Spleen (tissue), 11 donors: Measurements from ENCODE around the gene AFF1. TPM values are rescaled to one million over a fixed set of nuclear protein-coding genes. Genes with fewer than 3 reads are reported as not detected.

Experiments
- DNase-seq: peaks from one replicate; pipeline ENCODE4 v3.0.0-alpha.2; 2020
- H3K27ac ChIP-seq, 8 donors: fragments of 200-600 bp; sonication (generic) in 7 of 8; 1 replicate in 4 of 8; 2 replicates in 4 of 8; pipeline versions ENCODE4 v1.5.0 to v1.8.0; 2016 to 2021; ENCODE audit warnings: inconsistent platforms in 4 of 8, mild to moderate bottlenecking in 4 of 8, moderate library complexity in 1 of 8
- H3K27me3 ChIP-seq, 7 donors: fragments of 200-600 bp; sonication (generic) in 6 of 7; replicated peaks in 1 of 7; 1 replicate in 4 of 7; 2 replicates in 3 of 7; pipeline versions ENCODE4 v1.5.0 to v1.8.0; 2016 to 2021; ENCODE audit warnings: inconsistent platforms in 3 of 7, mild to moderate bottlenecking in 1 of 7
- H3K36me3 ChIP-seq, 6 donors: fragments of 200-600 bp; sonication (generic) in 5 of 6; 1 replicate in 4 of 6; 2 replicates in 2 of 6; pipeline versions ENCODE4 v1.5.0 to v1.8.0; 2016 to 2021; ENCODE audit warnings: inconsistent platforms in 2 of 6
- H3K4me1 ChIP-seq, 6 donors: fragments of 200-600 bp; sonication (generic) in 5 of 6; 1 replicate in 3 of 6; 2 replicates in 3 of 6; pipeline versions ENCODE4 v1.5.0 to v1.8.0; 2016 to 2021; ENCODE audit warnings: inconsistent platforms in 3 of 6
- H3K4me3 ChIP-seq, 8 donors: fragments of 200-600 bp; sonication (generic) in 7 of 8; 1 replicate in 4 of 8; 2 replicates in 4 of 8; pipeline versions ENCODE4 v1.5.0 to v1.8.0; 2016 to 2021; ENCODE audit warnings: inconsistent platforms in 4 of 8, mild to moderate bottlenecking in 4 of 8, moderate library complexity in 2 of 8
- H3K9me3 ChIP-seq, 8 donors: fragments of 200-600 bp; sonication (generic) in 7 of 8; 1 replicate in 4 of 8; 2 replicates in 4 of 8; pipeline versions ENCODE4 v1.5.0 to v1.8.0; 2016 to 2021; ENCODE audit warnings: inconsistent platforms in 4 of 8
- CTCF ChIP-seq, 11 experiments: fragments of 200-600 bp in 7 of 11; fragments of 450-650 bp in 4 of 11; sonication (generic) in 4 of 11; IDR thresholded peaks in 8 of 11; conservative IDR thresholded peaks in 3 of 11; 1 replicate in 7 of 11; 2 replicates in 4 of 11; pipeline versions ENCODE4 v1.4.0 to v1.8.0; 2016 to 2021; ENCODE audit warnings: antibody characterized with exemption in 11 of 11, inconsistent platforms in 4 of 11, mild to moderate bottlenecking in 1 of 11
- POLR2A ChIP-seq, 3 donors: fragments of 450-650 bp; IDR thresholded peaks; one replicate each; pipeline ENCODE4 v1.5.1; 2017; ENCODE audit warnings: antibody characterized with exemption in 3 of 3, mild to moderate bottlenecking in 1 of 3
- POLR2AphosphoS5 ChIP-seq, 3 donors: sonication (generic); formaldehyde crosslinking; IDR thresholded peaks; one replicate each; pipeline ENCODE4 v1.5.1; 2017; ENCODE audit warnings: antibody characterized with exemption in 3 of 3
- WGBS, 5 donors: extraction: QIAGEN DNeasy Blood & Tissue Kit in 3 of 5; methylation state at CpG; one replicate each; pipeline versions ENCODE4 v1.1.5 to v1.1.7; 2013 to 2018; 5-methylcytosine and 5-hydroxymethylcytosine counted together
- intact Hi-C: fragments of 100-400 bp; cut with DNase I; formaldehyde crosslinking; loops from one replicate; pipeline ENCODE4 v1.15.0; 2023; ENCODE audit warnings: low total_unique reads
- polyA plus RNA-seq, 3 donors: library from polyadenylated mRNA; stranded (reverse); fragments of 200-250 nt; gene quantifications; one replicate each; pipeline ENCODE4 v1.2.1, GENCODE V29; 2013
- total RNA-seq, 7 donors: library from RNA; depleted of rRNA in 3 of 7; stranded (reverse); fragments of >200 nt in 3 of 7; fragmentation: NEBNext Ultra II Directional in 4 of 7; extraction: Animal tissue kit (Norgen Biotek cat#: 25700) in 4 of 7; gene quantifications; one replicate each; pipeline versions ENCODE4 v1.1.0 to v1.2.1, GENCODE V29; 2016 to 2021
- donor health status: healthy with polysubstance abuse.
- donor health status: DM: no; HTN: no; CAD: no; lungs with moderate emphysema.
- donor health status: DM: no; HTN: no; CAD: no.
- donor health status: Bipolar disorder and iron deficiency.
- donor health status: healthy.
- donor health status: DM: no; HTN: no; CAD: no.
- donor health status: DM: yes; HTN: yes; CAD: no.

The AFF1 gene
- total and polyA plus RNA-seq, 10 donors = 4.4 to 119 (median 80.8) TPM

DNA sequence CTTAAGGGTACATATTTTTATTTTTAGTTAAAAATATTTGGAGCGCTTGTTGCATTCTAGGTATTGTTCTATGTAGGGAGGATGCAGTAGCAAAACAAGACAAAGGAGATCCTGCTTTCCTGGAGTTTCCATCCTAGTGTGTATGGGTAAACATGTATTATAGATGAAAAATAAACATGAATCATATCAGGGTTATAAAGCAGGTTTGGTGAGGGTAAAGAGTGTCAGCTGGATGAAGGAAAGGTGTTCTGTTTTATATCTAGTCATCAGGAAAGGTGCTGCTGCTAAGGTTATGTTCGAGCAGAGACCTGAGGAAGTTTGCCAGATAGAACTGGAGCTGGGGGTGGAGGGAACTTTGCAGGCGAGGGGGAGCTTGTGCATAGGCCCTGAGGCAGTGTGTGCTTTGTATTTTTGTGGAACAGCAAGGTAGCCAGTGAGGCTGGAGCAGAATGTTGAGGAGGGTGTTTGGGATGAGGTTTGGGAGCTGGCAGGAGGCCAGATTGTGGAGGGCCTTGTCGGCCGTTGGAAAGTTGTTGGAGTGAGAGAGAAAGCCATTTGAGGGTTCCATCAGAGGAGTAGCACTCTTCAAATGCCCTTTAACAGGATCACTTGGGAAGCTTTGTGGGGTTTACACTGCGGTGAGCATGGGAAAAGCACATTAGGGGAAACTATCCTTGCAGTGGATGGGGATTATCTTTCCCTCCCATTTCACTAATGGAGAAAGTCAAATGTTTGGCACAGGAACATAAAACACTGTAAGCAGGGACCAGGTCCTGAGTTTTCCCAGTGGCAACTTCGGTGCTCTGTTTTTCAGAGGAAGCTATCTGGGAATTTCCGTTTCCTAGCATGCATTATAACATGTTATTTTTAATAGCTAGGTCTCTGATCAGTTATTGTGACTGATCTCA, 35.9 kb downstream of the AFF1 start:
- Histone ChIP-seq H3K4me1 (peaks cover 9 to 79% (median 56%) of the 10 kb centered on the region in 6 donors), H3K4me3 (no peak overlapping the region), H3K27ac (no peak overlapping the region), H3K36me3 (no peaks in the 10 kb centered on the region), H3K9me3 (no peaks in the 10 kb centered on the region), H3K27me3 (no peaks in the 10 kb centered on the region)
- 67 to 84% (median 73%) methylated on average over 8 of the region's 8 CpGs for WGBS, 5 donors
- no peak for DNase-seq
- intact Hi-C loops = no loop called here
- TF ChIP-seq POLR2AphosphoS5 (IDR thresholded peaks at IDR 0.05) (no peak), POLR2A (IDR thresholded peaks at IDR 0.05) (no peak), CTCF (IDR thresholded peaks at IDR 0.05 in 8 of 11, conservative IDR thresholded peaks at IDR 0.05 in 3 of 11) (no peak)

GRCh38 chr4:86971355-86971683, 36.5 kb downstream of the AFF1 start:
- no peaks in the 10 kb centered on the region for H3K9me3 ChIP-seq
- H3K27ac ChIP-seq = no peak overlapping the region
- no peak for DNase-seq
- H3K4me3 ChIP-seq = no peak overlapping the region
- no peaks in the 10 kb centered on the region for H3K36me3 ChIP-seq
- H3K27me3 ChIP-seq = no peaks in the 10 kb centered on the region
- H3K4me1 ChIP-seq = peaks cover 4 to 77% (median 52%) of the 10 kb centered on the region in 6 donors
- intact Hi-C loops = no loop called here
- no peak for TF ChIP-seq CTCF (IDR thresholded peaks at IDR 0.05 in 8 of 11, conservative IDR thresholded peaks at IDR 0.05 in 3 of 11)
- no peak for TF ChIP-seq POLR2A (IDR thresholded peaks at IDR 0.05)
- no peak for TF ChIP-seq POLR2AphosphoS5 (IDR thresholded peaks at IDR 0.05)

DNA sequence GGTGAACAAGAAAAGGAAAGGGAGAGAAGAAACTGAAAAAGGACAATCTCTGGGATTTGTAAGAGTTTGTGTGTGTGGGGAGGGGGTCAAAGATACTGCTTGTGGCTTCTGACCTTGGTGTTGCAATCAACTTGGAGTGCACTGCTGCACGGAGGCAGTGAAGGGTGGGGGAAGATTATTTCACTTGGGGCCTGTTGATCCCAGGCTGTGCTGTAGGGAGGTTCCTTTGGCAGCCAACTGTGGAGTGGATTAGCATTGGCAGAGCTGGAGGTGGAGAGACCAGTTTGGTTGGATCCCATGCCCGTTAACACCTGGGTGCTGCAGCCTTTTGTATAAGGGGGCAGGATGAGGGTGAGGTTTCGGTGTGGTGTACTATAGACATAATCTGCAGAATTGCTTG, 38.2 kb downstream of the AFF1 start:
- DNase-seq = no peak
- Histone ChIP-seq H3K4me3 (no peak overlapping the region), H3K9me3 (no peaks in the 10 kb centered on the region), H3K27me3 (no peaks in the 10 kb centered on the region), H3K27ac (peak overlapping the region in 1 of 8 donors; percentile 22), H3K36me3 (no peaks in the 10 kb centered on the region), H3K4me1 (peaks cover 0 to 74% (median 45%) of the 10 kb centered on the region in 6 donors)
- 48 to 74% (median 60%) methylated on average over 3 of the region's 3 CpGs for WGBS, 5 donors
- TF ChIP-seq CTCF (IDR thresholded peaks at IDR 0.05 in 8 of 11, conservative IDR thresholded peaks at IDR 0.05 in 3 of 11) = no peak
- TF ChIP-seq POLR2A (IDR thresholded peaks at IDR 0.05) = no peak
- TF ChIP-seq POLR2AphosphoS5 (IDR thresholded peaks at IDR 0.05) = no peak
- intact Hi-C loops = no loop called here

DNA sequence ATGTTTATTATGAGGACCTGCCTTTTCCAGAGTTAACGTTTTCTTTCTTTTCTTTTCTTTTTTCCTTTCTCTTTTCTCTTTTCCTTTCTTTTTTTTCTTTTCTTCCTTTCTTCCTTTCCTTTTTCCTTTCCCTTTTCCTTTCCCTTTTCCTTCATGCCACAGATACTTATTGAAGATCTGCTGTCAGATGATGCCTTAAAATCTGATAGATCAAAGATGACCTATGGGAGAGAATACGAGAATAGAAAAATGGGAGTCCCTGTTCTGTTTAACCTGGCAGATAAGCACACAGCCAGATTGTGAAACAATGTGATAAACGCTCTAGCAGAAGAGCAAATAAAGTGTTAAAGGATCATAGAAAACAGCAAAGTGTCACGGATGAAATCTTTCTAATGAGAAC, 38.9 kb downstream of the AFF1 start:
- Histone ChIP-seq H3K36me3 (no peaks in the 10 kb centered on the region), H3K4me3 (no peak overlapping the region), H3K9me3 (no peaks in the 10 kb centered on the region), H3K27ac (no peak overlapping the region), H3K27me3 (no peaks in the 10 kb centered on the region), H3K4me1 (peaks cover 3 to 71% (median 44%) of the 10 kb centered on the region in 6 donors)
- no peak for DNase-seq
- intact Hi-C loops = no loop called here
- WGBS, 5 donors = 63 to 88% (median 79%) methylated on average over 4 of the region's 4 CpGs
- TF ChIP-seq POLR2A (IDR thresholded peaks at IDR 0.05) (no peak), CTCF (IDR thresholded peaks at IDR 0.05 in 8 of 11, conservative IDR thresholded peaks at IDR 0.05 in 3 of 11) (no peak), POLR2AphosphoS5 (IDR thresholded peaks at IDR 0.05) (no peak)
